Endodermal cell (in vitro differentiated cells): ENCODE results near the gene ATP2B2. TPM values are rescaled to one million over a fixed set of nuclear protein-coding genes. Genes with fewer than 3 reads are reported as not detected.

Experiments used
- DNase-seq: peaks from one replicate; pipeline ENCODE4 v3.0.0-alpha.2; 2017
- H3K27ac ChIP-seq: 2 replicates; pipeline ENCODE4 v1.5.1; 2013; ENCODE audit warnings: mild to moderate bottlenecking, low read depth, low read length, moderate library complexity
- H3K27me3 ChIP-seq: 2 replicates; pipeline ENCODE4 v1.6.1; 2013; ENCODE audit warnings: mild to moderate bottlenecking, low read length, moderate library complexity; ENCODE audit not compliant: insufficient read depth, control insufficient read depth, poor library complexity, severe bottlenecking
- H3K36me3 ChIP-seq: 2 replicates; pipeline ENCODE4 v1.7.0; 2013; ENCODE audit warnings: mild to moderate bottlenecking, low read length, moderate library complexity; ENCODE audit not compliant: control insufficient read depth, insufficient read depth
- H3K4me1 ChIP-seq: one replicate; pipeline ENCODE4 v1.7.0; 2013; ENCODE audit warnings: low read length; ENCODE audit not compliant: control insufficient read depth, insufficient read depth
- H3K4me3 ChIP-seq: 2 replicates; pipeline ENCODE4 v1.5.1; 2013; ENCODE audit warnings: mild to moderate bottlenecking, low read length, moderate library complexity
- H3K9ac ChIP-seq: 2 replicates; pipeline ENCODE4 v1.6.1; 2013; ENCODE audit warnings: mild to moderate bottlenecking, low read length, moderate library complexity; ENCODE audit not compliant: poor library complexity, severe bottlenecking; ENCODE audit errors: extremely low read depth
- H3K9me3 ChIP-seq: 2 replicates; pipeline ENCODE4 v1.6.1; 2013; ENCODE audit warnings: mild to moderate bottlenecking, low read length, moderate library complexity; ENCODE audit not compliant: control insufficient read depth
- H3K27ac Mint-ChIP-seq: 2 replicates; pipeline ENCODE4 v1.8.0; 2020; ENCODE audit warnings: mixed read lengths
- H3K27me3 Mint-ChIP-seq: 2 replicates; pipeline ENCODE4 v1.8.0; 2021; ENCODE audit warnings: mild to moderate bottlenecking, mixed read lengths; ENCODE audit not compliant: insufficient read depth
- H3K36me3 Mint-ChIP-seq: 2 replicates; pipeline ENCODE4 v1.8.0; 2020; ENCODE audit warnings: low read depth, mixed read lengths
- H3K4me1 Mint-ChIP-seq: 2 replicates; pipeline ENCODE4 v1.8.0; 2020; ENCODE audit warnings: mixed read lengths
- H3K4me3 Mint-ChIP-seq: 2 replicates; pipeline ENCODE4 v1.8.0; 2020; ENCODE audit warnings: mild to moderate bottlenecking, moderate library complexity, mixed read lengths
- H3K9me3 Mint-ChIP-seq: 2 replicates; pipeline ENCODE4 v1.8.0; 2020; ENCODE audit warnings: mild to moderate bottlenecking, mixed read lengths
- WGBS, 2 experiments: methylation state at CpG; one replicate each; pipeline versions ENCODE4 v1.1.5 to v1.1.7; 2013; ENCODE audit warnings: missing lambda C conversion rate in 2 of 2, mixed read lengths in 1 of 2; ENCODE audit not compliant: insufficient coverage in 1 of 2, insufficient read length in 1 of 2; 5-methylcytosine and 5-hydroxymethylcytosine counted together
- total RNA-seq, 2 donors: library from RNA; stranded (reverse); fragmentation: NEBNext Ultra II Directional in 1 of 2; extraction: Animal tissue kit (Norgen Biotek cat#: 25700) in 1 of 2; gene quantifications; 2 replicates in 1 of 2; 3 replicates in 1 of 2; pipeline ENCODE4 v1.2.1, GENCODE V29; 2021
- TF ChIP-seq, protein P1 (sequence below): fragments of 200-600 bp; sonication (generic); conservative IDR thresholded peaks from 2 replicates; pipeline ENCODE4 v1.5.0; 2021; ENCODE audit warnings: antibody characterized with exemption, mild to moderate bottlenecking

The ATP2B2 gene
- total RNA-seq, 2 donors from 2014 or later, result 0.09 TPM; not detected in 1

DNA sequence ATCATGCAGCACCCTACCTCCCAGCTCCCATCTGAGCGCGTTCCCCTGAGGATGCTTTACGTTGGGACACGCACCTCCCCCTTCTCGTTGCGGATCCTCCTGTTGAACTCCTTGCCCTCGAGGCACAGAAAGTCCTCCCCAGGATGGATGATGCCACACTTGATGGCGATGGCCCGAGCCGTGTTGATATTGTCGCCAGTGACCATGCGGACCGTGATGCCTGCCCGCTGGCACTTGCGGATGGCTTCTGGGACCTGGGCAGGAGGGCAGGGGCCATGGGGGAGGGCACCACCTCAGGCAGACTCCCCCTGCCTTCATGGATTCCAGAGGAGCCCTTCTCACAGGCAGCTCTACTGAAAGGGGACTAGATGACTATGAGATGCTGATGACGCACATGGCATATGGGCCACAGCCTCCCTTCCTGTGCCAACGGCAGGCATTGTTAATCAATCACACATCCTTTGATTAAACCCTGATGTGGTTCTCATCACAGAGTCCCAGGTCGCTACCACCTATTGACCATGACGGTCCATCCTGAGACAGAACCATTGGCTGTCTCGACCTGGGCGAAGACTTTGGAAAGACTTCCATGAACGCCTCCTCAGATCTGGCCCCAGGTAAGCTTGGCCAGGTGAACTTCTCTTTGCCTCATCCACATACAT lies 154.9 kb downstream of the ATP2B2 start:
- TF ChIP-seq, protein P1, sequence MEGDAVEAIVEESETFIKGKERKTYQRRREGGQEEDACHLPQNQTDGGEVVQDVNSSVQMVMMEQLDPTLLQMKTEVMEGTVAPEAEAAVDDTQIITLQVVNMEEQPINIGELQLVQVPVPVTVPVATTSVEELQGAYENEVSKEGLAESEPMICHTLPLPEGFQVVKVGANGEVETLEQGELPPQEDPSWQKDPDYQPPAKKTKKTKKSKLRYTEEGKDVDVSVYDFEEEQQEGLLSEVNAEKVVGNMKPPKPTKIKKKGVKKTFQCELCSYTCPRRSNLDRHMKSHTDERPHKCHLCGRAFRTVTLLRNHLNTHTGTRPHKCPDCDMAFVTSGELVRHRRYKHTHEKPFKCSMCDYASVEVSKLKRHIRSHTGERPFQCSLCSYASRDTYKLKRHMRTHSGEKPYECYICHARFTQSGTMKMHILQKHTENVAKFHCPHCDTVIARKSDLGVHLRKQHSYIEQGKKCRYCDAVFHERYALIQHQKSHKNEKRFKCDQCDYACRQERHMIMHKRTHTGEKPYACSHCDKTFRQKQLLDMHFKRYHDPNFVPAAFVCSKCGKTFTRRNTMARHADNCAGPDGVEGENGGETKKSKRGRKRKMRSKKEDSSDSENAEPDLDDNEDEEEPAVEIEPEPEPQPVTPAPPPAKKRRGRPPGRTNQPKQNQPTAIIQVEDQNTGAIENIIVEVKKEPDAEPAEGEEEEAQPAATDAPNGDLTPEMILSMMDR, result no peak
- no peak overlapping the region for H3K27ac Mint-ChIP-seq
- no peak overlapping the region for H3K9ac ChIP-seq
- no peaks in the 10 kb centered on the region for H3K36me3 Mint-ChIP-seq
- no peak overlapping the region for H3K4me3 Mint-ChIP-seq
- no peaks in the 10 kb centered on the region for H3K27me3 ChIP-seq
- peaks cover 10% of the 10 kb centered on the region for H3K4me1 ChIP-seq
- H3K4me1 Mint-ChIP-seq, result peaks cover 36% of the 10 kb centered on the region
- no peaks in the 10 kb centered on the region for H3K9me3 Mint-ChIP-seq
- no peak overlapping the region for H3K27ac ChIP-seq
- H3K9me3 ChIP-seq, result no peaks in the 10 kb centered on the region
- whole genome bisulfite sequencing, 2 experiments, result 89 to 90% methylated on average over 17 to 22 of the region's 22 CpGs
- no peaks in the 10 kb centered on the region for H3K36me3 ChIP-seq
- no peak for DNase-seq
- H3K27me3 Mint-ChIP-seq, result no peaks in the 10 kb centered on the region
- H3K4me3 ChIP-seq, result no peak overlapping the region

DNA sequence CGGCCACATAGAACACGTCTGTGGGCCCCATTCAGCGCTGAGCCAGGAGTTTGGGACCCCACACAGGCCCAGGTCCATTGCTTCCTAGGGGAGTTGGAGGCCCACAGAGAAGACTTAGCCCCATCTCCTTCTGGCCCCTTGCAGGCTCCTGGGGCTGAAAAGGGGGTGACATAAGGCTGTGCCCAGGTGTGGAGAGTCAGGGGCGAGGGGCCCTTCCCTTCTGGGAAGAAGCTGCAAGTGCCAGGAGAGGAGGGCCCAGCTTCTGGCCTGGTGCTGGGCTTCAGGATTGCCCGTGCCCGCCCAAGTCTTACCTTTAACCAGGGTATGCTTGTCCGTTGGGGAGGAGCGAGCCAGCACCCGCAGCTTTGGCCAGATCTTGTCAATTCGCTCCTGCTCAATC lies 155.6 kb downstream of the ATP2B2 start:
- DNase-seq, result no peak
- H3K36me3 Mint-ChIP-seq, result no peaks in the 10 kb centered on the region
- H3K4me3 Mint-ChIP-seq, result no peak overlapping the region
- no peak overlapping the region for H3K4me3 ChIP-seq
- no peaks in the 10 kb centered on the region for H3K9me3 ChIP-seq
- H3K27me3 Mint-ChIP-seq, result no peaks in the 10 kb centered on the region
- peaks cover 10% of the 10 kb centered on the region for H3K4me1 ChIP-seq
- H3K27me3 ChIP-seq, result no peaks in the 10 kb centered on the region
- H3K4me1 Mint-ChIP-seq, result peaks cover 32% of the 10 kb centered on the region
- TF ChIP-seq, protein P1, result no peak
- WGBS, 2 experiments, result 95 to 98% methylated on average over 4 to 10 of the region's 10 CpGs
- no peaks in the 10 kb centered on the region for H3K9me3 Mint-ChIP-seq
- H3K27ac Mint-ChIP-seq, result no peak overlapping the region
- no peak overlapping the region for H3K27ac ChIP-seq
- H3K9ac ChIP-seq, result no peak overlapping the region
- H3K36me3 ChIP-seq, result no peaks in the 10 kb centered on the region

DNA sequence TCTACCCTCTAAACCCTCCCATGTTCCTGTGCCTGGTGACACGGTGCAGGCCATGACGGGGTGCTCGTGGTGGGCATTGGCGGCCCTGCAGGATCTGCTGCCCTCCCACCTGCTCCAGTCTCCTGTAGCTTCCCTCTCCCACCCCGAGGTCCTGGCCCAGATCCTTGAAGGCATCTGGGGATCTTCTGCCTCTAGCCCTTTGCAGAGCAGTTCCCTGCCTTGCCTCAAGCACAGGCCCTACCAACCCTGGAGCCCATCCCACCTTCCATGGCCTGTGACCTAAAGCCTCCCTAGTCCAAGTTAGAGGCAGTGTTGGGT lies 157.0 kb downstream of the ATP2B2 start:
- Histone ChIP-seq H3K36me3 (no peaks in the 10 kb centered on the region), H3K4me3 (no peak overlapping the region), H3K9ac (no peak overlapping the region), H3K9me3 (no peaks in the 10 kb centered on the region), H3K27ac (no peak overlapping the region), H3K27me3 (no peaks in the 10 kb centered on the region), H3K4me1 (peaks cover 7% of the 10 kb centered on the region)
- Mint-ChIP-seq H3K4me3 (no peak overlapping the region), H3K9me3 (no peaks in the 10 kb centered on the region), H3K36me3 (no peaks in the 10 kb centered on the region), H3K27ac (no peak overlapping the region), H3K27me3 (no peaks in the 10 kb centered on the region), H3K4me1 (peaks cover 23% of the 10 kb centered on the region)
- WGBS, 2 experiments, result 94 to 98% methylated on average over 5 of the region's 5 CpGs
- DNase-seq, result no peak
- TF ChIP-seq, protein P1, result no peak
